Placental epithelial cell (primary cell): Measurements from ENCODE around the gene TRDMT1. TPM values are rescaled to one million over a fixed set of nuclear protein-coding genes. Genes with fewer than 3 reads are reported as not detected.

ENCODE experiments used
- small RNA-seq: library from RNA; depleted of rRNA; stranded (forward); fragments of <200 nt; gene quantifications from one replicate; pipeline ENCODE3, GENCODE V24; 2012
- total RNA-seq: library from RNA; depleted of rRNA; stranded (reverse); fragments of >200 nt; gene quantifications from 2 replicates; pipeline ENCODE4 v1.2.3, GENCODE V29; 2012

Gene TRDMT1, protein sequence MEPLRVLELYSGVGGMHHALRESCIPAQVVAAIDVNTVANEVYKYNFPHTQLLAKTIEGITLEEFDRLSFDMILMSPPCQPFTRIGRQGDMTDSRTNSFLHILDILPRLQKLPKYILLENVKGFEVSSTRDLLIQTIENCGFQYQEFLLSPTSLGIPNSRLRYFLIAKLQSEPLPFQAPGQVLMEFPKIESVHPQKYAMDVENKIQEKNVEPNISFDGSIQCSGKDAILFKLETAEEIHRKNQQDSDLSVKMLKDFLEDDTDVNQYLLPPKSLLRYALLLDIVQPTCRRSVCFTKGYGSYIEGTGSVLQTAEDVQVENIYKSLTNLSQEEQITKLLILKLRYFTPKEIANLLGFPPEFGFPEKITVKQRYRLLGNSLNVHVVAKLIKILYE
- 5.1 and 9.4 TPM in 2 replicates for total RNA-seq

DNA sequence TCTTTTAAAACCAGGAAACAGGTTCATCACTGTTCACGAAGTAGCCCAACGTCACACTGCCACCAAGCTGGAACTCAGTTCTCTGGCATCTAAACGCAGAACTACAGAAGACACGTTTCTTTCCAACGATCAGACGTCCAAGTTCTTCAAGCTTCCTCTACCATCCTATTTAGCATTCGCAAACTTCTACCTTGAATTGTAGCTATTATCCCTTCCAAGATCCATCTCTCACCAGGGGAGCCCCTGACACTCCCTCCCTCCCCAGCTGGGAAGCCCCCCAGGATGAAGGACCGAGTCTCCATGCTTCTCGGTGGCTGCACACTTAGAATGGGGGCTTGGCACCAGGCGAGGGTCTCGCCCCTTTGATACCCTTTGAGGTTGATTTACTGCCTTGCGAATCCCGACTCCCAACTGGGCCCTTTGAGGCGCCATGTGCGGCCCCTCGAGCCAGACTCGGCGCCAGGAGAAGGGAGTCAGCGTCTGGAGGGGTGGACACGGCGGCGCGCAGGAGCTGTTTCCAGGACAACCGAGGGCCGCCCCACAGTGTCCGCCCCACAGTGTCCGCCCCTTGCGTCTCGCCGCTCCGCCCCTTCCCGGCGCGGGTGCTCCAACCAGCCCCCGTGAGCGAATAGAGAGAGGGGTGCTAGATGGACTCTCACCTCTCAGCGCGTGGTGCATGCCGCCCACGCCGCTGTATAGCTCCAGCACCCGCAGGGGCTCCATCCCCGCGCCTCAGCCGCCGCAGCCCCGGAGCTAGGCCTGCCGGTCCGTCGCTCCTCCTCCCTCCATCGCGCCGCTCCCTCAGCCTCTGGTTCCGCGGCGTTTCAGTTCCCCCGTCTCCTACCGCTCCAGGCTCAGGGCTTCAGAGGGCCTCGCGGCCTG is at the start of gene TRDMT1:
Gene TRDMT1 (minus strand): TSS at position 761 of the 882 bp plus-strand sequence. CDS start 38 bp downstream, at position 723.

DNA sequence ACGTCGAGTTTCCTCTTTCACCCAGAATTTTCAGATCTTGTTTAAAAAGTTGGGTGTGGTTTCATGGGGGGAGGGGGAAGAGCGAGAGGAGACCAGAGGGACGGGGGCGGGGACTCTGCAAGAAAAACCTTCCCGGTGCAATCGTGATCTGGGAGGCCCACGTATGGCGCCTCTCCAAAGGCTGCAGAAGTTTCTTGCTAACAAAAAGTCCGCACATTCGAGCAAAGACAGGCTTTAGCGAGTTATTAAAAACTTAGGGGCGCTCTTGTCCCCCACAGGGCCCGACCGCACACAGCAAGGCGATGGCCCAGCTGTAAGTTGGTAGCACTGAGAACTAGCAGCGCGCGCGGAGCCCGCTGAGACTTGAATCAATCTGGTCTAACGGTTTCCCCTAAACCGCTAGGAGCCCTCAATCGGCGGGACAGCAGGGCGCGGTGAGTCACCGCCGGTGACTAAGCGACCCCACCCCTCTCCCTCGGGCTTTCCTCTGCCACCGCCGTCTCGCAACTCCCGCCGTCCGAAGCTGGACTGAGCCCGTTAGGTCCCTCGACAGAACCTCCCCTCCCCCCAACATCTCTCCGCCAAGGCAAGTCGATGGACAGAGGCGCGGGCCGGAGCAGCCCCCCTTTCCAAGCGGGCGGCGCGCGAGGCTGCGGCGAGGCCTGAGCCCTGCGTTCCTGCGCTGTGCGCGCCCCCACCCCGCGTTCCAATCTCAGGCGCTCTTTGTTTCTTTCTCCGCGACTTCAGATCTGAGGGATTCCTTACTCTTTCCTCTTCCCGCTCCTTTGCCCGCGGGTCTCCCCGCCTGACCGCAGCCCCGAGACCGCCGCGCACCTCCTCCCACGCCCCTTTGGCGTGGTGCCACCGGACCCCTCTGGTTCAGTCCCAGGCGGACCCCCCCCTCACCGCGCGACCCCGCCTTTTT is 26.9 kb upstream of the TRDMT1 start, which contains the start of gene VIM:
Gene VIM (plus strand): TSS at position 151 of the 925 bp plus-strand sequence. CDS start 1,182 bp downstream, outside the sequence.

DNA sequence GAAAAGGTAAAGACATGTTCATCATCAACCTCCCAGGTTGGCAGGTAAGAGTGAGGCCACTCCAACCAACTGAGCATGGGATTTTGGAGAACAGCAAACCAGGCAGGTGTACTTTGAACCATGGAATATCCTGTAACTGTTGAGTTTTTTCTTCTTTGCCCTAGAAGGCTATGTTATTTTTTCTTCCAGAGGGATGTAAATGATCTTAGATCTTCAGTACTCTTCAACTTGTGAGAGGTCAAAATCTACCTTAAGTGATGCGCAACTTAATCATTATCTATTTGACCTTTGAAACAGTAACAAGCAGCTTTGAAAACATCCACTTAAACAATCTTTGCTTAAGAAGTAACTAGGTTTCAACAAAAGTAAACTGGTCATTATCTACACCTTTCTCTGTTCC is 71.7 kb downstream of the TRDMT1 start, which contains the start of gene CUBN:
Gene CUBN (minus strand): TSS at position 71 of the 400 bp plus-strand sequence. CDS start 46 bp downstream, at position 25.

Small RNA genes lying within 50 kb of the gene (small RNA-seq; reads per million reads assigned to genes)
- gene AC067747.1, result not detected

Other genes with a start within 250 kb of the TRDMT1 start
- 0.43 and 0.79 TPM in 2 replicates for gene CUBN, start 71.9 kb downstream of the TRDMT1 start, total RNA-seq
- gene VIM, start 26.6 kb upstream of the TRDMT1 start, total RNA-seq, result 2,021 and 2,875 TPM in 2 replicates